Sigmoid colon (tissue), 7 donors: ENCODE data around the gene PFDN1. TPM values are rescaled to one million over a fixed set of nuclear protein-coding genes. Genes with fewer than 3 reads are reported as not detected.

Experiments
- DNase-seq: peaks from one replicate; pipeline ENCODE4 v3.0.0-alpha.2; 2019
- H3K27ac ChIP-seq, 4 donors: fragments of 200-600 bp; sonication (generic); one replicate each; pipeline ENCODE4 v1.5.1; 2016 to 2019; ENCODE audit warnings: mild to moderate bottlenecking in 1 of 4
- H3K27me3 ChIP-seq, 3 donors: fragments of 200-600 bp; sonication (generic); one replicate each; pipeline ENCODE4 v1.5.1; 2019; ENCODE audit warnings: mild to moderate bottlenecking in 1 of 3
- H3K36me3 ChIP-seq, 4 donors: fragments of 200-600 bp; sonication (generic); one replicate each; pipeline ENCODE4 v1.5.1; 2016 to 2019
- H3K4me1 ChIP-seq, 4 donors: fragments of 200-600 bp; sonication (generic); one replicate each; pipeline ENCODE4 v1.5.1; 2017 to 2019
- H3K4me3 ChIP-seq, 4 donors: fragments of 200-600 bp; sonication (generic); one replicate each; pipeline ENCODE4 v1.5.1; 2017 to 2019; ENCODE audit warnings: mild to moderate bottlenecking in 2 of 4, moderate library complexity in 1 of 4
- H3K9me3 ChIP-seq, 4 donors: fragments of 200-600 bp in 3 of 4; sonication (generic) in 3 of 4; one replicate each; pipeline versions ENCODE4 v1.5.1 to v1.6.1; 2013 to 2019
- EP300 ChIP-seq, 4 donors: sonication (generic); formaldehyde crosslinking; IDR thresholded peaks; one replicate each; pipeline ENCODE4 v1.6.1; 2017; ENCODE audit warnings: antibody characterized with exemption in 4 of 4
- POLR2A ChIP-seq, 2 donors: fragments of 450-650 bp; IDR thresholded peaks; one replicate each; pipeline ENCODE4 v1.6.1; 2016; ENCODE audit warnings: antibody characterized with exemption in 2 of 2, mild to moderate bottlenecking in 2 of 2, moderate library complexity in 2 of 2
- POLR2AphosphoS5 ChIP-seq, 4 donors: sonication (generic); formaldehyde crosslinking; IDR thresholded peaks; one replicate each; pipeline ENCODE4 v1.6.1; 2017; ENCODE audit warnings: antibody characterized with exemption in 4 of 4
- WGBS, 2 donors: extraction: QIAGEN DNeasy Blood & Tissue Kit; methylation state at CpG; one replicate each; pipeline ENCODE4 v1.1.7; 2013; 5-methylcytosine and 5-hydroxymethylcytosine counted together
- intact Hi-C: fragments of 100-400 bp; cut with DNase I; formaldehyde crosslinking; loops from one replicate; pipeline ENCODE4 v1.15.1; 2023
- polyA plus RNA-seq, 3 donors: library from polyadenylated mRNA; stranded (reverse); fragments of 200-250 nt; gene quantifications; one replicate each; pipeline ENCODE4 v1.2.3, GENCODE V29; 2013
- total RNA-seq, 4 donors: library from RNA; depleted of rRNA; stranded (reverse); fragments of >200 nt; gene quantifications; one replicate each; pipeline ENCODE4 v1.1.0, GENCODE V29; 2016
- TF ChIP-seq, protein P1 (sequence below), 4 experiments: fragments of 450-650 bp in 3 of 4; fragments of 200-600 bp in 1 of 4; IDR thresholded peaks; one replicate each; pipeline ENCODE4 v1.5.1; 2016 to 2019; ENCODE audit warnings: antibody characterized with exemption in 4 of 4, mild to moderate bottlenecking in 3 of 4, moderate library complexity in 2 of 4
- donor health status: healthy with polysubstance abuse.
- donor health status: Bipolar disorder and iron deficiency.
- donor health status: healthy.

Gene PFDN1
- total and polyA plus RNA-seq, 7 donors, result 61.8 to 159 (median 88.2) TPM

GRCh38 chr5:140214831-140215230 lies 88.1 kb downstream of the PFDN1 start:
- TF ChIP-seq, protein P1, sequence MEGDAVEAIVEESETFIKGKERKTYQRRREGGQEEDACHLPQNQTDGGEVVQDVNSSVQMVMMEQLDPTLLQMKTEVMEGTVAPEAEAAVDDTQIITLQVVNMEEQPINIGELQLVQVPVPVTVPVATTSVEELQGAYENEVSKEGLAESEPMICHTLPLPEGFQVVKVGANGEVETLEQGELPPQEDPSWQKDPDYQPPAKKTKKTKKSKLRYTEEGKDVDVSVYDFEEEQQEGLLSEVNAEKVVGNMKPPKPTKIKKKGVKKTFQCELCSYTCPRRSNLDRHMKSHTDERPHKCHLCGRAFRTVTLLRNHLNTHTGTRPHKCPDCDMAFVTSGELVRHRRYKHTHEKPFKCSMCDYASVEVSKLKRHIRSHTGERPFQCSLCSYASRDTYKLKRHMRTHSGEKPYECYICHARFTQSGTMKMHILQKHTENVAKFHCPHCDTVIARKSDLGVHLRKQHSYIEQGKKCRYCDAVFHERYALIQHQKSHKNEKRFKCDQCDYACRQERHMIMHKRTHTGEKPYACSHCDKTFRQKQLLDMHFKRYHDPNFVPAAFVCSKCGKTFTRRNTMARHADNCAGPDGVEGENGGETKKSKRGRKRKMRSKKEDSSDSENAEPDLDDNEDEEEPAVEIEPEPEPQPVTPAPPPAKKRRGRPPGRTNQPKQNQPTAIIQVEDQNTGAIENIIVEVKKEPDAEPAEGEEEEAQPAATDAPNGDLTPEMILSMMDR (IDR thresholded peaks at IDR 0.05), result no peak
- TF ChIP-seq EP300 (IDR thresholded peaks at IDR 0.05) (no peak), POLR2A (IDR thresholded peaks at IDR 0.05) (no peak), POLR2AphosphoS5 (IDR thresholded peaks at IDR 0.05) (no peak)
- Histone ChIP-seq H3K4me3 (no peak overlapping the region), H3K9me3 (no peaks in the 10 kb centered on the region), H3K27me3 (no peaks in the 10 kb centered on the region), H3K27ac (no peak overlapping the region), H3K36me3 (no peaks in the 10 kb centered on the region), H3K4me1 (peaks cover 0 to 10% (median 9%) of the 10 kb centered on the region in 4 donors)
- WGBS, 2 donors, result 64 to 87% methylated on average over 4 of the region's 4 CpGs
- no peak for DNase-seq
- intact Hi-C loops, result no loop called here

DNA sequence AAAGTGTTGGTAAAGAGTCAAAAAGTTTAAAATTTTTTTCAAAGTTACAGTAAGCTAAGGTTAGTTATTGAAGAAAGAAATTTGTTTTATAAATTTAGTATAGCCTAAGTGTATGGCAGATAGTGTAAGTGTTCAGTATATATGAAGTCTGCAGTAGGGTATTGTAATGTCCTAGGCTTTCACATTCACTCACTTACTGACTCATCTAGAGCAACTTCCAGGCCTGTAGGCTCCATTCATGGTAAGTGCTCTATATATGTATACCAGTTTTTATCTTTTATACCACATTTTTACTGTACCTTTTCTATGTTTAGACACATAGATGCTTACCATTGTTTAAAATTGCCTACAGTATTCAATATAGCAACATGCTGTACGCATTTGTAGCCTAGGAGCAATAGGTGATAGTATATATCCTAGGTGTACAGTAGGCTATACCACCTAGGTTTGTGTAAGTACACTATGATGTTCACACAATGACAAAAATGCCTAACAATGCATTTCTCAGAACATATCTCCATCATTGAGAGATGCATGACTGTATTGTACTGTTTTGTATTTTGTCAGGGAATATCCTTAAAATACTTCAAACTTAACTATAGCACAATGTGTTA lies 89.4 kb downstream of the PFDN1 start:
- H3K27me3 ChIP-seq, result no peaks in the 10 kb centered on the region
- no peak for TF ChIP-seq EP300 (IDR thresholded peaks at IDR 0.05)
- TF ChIP-seq POLR2AphosphoS5 (IDR thresholded peaks at IDR 0.05), result no peak
- TF ChIP-seq, protein P1 (IDR thresholded peaks at IDR 0.05), result no peak
- no peak for TF ChIP-seq POLR2A (IDR thresholded peaks at IDR 0.05)
- H3K4me1 ChIP-seq, result no peaks in the 10 kb centered on the region
- intact Hi-C loops, result no loop called here
- DNase-seq, result no peak
- no peaks in the 10 kb centered on the region for H3K36me3 ChIP-seq
- WGBS, 2 donors, result 95 to 97% methylated on average over 1 of the region's 1 CpG
- no peaks in the 10 kb centered on the region for H3K9me3 ChIP-seq
- H3K4me3 ChIP-seq, result no peak overlapping the region
- no peak overlapping the region for H3K27ac ChIP-seq

GRCh38 chr5:140208065-140208464 lies 94.8 kb downstream of the PFDN1 start:
- no peak for DNase-seq
- Histone ChIP-seq H3K36me3 (no peaks in the 10 kb centered on the region), H3K27ac (no peak overlapping the region), H3K4me1 (no peaks in the 10 kb centered on the region), H3K4me3 (no peak overlapping the region), H3K27me3 (no peaks in the 10 kb centered on the region), H3K9me3 (no peaks in the 10 kb centered on the region)
- intact Hi-C loops, result no loop called here
- TF ChIP-seq EP300 (IDR thresholded peaks at IDR 0.05) (no peak), POLR2A (IDR thresholded peaks at IDR 0.05) (no peak), POLR2AphosphoS5 (IDR thresholded peaks at IDR 0.05) (no peak)
- TF ChIP-seq, protein P1 (IDR thresholded peaks at IDR 0.05), result no peak

GRCh38 chr5:140207250-140207964 lies 95.5 kb downstream of the PFDN1 start:
- no peak overlapping the region for H3K27ac ChIP-seq
- WGBS, 2 donors, result 48 to 61% methylated on average over 2 of the region's 2 CpGs

More at GRCh38 chr5:140207250-140207964, 95.5 kb downstream of the PFDN1 start:
- H3K9me3 ChIP-seq, result no peaks in the 10 kb centered on the region
- H3K36me3 ChIP-seq, result no peaks in the 10 kb centered on the region
- DNase-seq, result no peak
- intact Hi-C loops, result no loop called here
- H3K4me3 ChIP-seq, result no peak overlapping the region
- H3K4me1 ChIP-seq, result peaks cover 0 to 3% (median under 1%) of the 10 kb centered on the region in 4 donors
- TF ChIP-seq, protein P1 (IDR thresholded peaks at IDR 0.05), result no peak
- TF ChIP-seq POLR2AphosphoS5 (IDR thresholded peaks at IDR 0.05), result no peak
- TF ChIP-seq EP300 (IDR thresholded peaks at IDR 0.05), result no peak
- TF ChIP-seq POLR2A (IDR thresholded peaks at IDR 0.05), result no peak
- no peaks in the 10 kb centered on the region for H3K27me3 ChIP-seq
